VCaP (cell line): ENCODE results near the gene EHBP1.

Experiments
- H3K27ac ChIP-seq: fragments of 450-650 bp; 2 replicates; pipeline ENCODE4 v1.5.1; 2017
- TF ChIP-seq, protein P1 (sequence below): fragments of 450-650 bp; conservative IDR thresholded peaks from 2 replicates; pipeline ENCODE4 v1.5.1; 2017; ENCODE audit warnings: mild to moderate bottlenecking, moderate library complexity

Gene EHBP1

DNA sequence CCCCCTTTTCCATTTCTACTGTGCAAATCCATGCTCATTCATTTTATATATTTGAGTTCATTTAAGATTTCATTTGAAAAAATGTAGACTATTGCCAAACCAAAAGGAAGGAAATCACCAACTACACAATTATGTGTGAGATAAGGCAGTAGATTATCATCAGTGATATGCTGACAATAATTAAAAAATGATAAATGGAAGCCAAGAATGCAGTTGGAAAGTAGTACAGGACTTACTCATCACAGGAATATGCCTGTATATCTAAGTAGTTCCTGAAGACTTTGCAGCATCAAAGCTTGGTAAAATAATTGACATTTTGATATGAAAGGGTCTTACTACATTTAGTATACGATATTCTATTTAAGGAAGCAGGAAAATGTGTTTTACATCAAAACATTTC, 179.0 kb downstream of the EHBP1 start:
- no peak overlapping the region for H3K27ac ChIP-seq
- TF ChIP-seq, protein P1, sequence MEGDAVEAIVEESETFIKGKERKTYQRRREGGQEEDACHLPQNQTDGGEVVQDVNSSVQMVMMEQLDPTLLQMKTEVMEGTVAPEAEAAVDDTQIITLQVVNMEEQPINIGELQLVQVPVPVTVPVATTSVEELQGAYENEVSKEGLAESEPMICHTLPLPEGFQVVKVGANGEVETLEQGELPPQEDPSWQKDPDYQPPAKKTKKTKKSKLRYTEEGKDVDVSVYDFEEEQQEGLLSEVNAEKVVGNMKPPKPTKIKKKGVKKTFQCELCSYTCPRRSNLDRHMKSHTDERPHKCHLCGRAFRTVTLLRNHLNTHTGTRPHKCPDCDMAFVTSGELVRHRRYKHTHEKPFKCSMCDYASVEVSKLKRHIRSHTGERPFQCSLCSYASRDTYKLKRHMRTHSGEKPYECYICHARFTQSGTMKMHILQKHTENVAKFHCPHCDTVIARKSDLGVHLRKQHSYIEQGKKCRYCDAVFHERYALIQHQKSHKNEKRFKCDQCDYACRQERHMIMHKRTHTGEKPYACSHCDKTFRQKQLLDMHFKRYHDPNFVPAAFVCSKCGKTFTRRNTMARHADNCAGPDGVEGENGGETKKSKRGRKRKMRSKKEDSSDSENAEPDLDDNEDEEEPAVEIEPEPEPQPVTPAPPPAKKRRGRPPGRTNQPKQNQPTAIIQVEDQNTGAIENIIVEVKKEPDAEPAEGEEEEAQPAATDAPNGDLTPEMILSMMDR: no peak

DNA sequence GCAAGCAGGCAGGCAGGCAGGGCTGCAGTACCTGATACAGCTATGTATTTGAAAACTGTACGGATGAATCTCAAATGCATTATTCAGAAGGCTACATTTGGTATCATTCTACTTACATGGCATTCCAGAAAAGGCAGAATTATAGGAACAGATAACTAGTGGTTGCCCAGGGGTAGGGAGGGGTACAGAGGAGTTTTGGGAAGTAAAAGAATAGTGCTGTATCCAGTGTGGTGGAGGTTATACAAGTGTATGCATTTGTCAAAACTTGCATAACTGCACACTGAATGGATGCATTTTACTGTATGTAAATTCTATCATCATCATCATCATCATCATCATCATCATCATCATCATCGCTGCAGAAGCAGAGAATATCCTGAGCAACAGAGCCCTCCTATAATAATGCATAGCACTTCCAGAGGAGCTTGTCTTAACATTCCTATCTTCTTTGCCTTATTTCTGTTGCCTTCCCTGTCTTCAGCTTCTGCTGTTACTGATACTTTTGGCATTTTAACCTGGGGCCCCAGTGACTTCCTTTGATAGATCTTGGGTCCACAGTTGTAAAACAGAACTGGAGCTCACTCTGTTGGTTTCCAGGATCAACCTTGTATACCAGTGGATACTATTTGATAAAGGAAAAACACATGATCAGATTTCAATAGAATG, 189.6 kb downstream of the EHBP1 start:
- TF ChIP-seq, protein P1: no peak

DNA sequence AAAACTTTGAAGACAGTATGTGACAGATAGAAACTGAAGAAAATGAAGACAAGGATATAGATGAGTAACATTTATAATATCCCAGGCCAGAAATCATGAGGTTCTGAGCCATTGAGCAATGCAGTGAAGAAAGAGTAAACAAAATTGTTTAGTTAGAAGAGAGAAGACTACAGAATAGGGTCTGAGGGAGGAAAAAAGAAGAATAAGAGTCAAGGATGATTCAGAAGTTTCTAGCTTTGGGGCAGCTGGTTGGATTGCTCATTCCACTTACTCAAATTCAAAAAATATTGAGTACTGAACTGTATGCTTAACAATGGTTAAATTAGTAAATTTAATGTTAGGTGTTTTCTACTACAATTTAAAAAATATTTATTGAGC, 190.1 kb downstream of the EHBP1 start:
- TF ChIP-seq, protein P1: no peak
- no peak overlapping the region for H3K27ac ChIP-seq

More for the DNA sequence above, 189.6 kb downstream of the EHBP1 start:
- no peak overlapping the region for H3K27ac ChIP-seq

DNA sequence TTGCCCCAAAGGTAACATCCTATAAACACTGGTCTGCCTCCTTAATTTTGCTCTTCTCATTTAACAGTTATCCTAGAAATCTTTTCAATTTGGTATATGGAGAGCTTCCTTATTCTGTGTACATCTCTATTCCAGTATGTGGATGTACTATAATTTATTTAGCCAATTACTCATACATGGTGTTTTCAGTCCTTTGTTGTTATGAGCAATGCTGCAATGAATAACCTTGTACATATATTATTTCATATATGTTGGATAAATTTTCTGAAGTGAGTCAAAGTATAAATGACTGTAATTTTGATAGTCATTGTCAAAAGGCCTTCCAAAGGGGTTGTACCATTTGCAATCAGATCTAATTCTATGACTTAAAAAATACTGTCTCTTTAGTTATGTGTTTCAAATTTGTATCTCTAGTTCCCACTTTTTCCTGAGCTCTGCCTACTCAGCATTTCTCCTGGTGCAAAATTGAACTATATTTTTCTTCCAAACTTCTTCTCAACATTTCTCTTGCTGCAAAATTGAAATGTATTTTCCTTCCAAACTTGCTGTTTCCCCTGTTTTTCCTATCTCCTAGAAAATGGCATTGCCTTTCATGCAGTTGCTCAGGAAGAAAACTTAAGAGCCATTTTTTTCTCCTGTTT, 191.8 kb downstream of the EHBP1 start:
- no peak overlapping the region for H3K27ac ChIP-seq
- TF ChIP-seq, protein P1: no peak

DNA sequence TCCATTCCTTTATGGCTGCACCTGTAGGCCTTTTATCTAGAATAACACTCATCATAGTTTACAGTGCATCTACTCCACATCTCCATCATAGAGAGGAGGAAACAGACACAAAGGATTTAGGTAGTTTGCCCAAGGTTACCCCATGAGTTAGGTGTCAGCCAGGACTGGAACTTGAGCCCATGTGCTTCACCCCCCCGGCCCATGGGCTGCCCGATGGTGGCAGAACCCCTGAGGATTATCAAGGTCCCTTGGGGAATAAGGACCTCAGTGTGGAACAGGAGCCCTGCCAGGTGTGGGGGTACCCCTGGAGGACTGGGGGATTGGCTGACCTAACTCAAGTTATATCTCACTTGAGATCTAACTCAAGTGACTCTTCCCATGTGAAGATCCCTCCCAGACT, 198.8 kb downstream of the EHBP1 start:
- H3K27ac ChIP-seq: no peak overlapping the region
- TF ChIP-seq, protein P1: no peak

DNA sequence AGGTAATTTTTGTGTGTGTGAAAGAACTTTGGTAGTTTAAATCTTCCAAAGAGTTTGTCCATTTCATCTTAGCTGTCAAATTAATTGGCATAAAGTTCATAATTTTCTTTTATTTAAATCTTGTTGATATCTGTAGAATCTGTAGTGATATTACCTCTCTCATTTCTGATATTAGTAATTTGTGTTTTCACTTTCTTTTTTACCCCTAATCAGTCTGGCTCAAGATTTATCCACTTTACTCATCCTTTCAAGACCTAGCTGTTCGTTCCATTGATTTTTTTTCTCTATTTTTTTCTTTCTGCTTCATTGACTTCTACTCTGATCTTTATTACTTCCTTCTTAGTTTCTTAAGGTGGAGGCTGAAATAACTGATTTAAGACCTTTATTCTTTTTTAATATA, 202.6 kb downstream of the EHBP1 start:
- TF ChIP-seq, protein P1: no peak
- H3K27ac ChIP-seq: no peak overlapping the region

DNA sequence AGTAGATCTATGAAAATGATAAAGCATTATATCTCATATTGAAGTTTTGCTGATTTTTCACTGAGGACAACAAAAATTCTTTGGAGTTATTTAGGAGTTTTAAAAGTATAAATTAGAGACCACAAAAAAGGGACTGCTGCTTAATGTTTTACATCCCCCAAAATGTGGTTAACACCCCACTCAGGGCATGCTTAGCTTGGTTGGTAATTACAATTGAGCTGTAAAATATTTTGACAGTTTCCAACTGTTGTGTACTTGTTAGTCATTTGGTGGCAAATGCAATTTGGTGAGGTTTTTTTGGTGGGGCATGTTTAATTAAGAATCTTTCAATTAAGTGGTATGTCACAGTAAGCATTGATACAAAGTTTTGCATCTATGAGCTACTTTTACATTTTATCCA, 207.8 kb downstream of the EHBP1 start:
- TF ChIP-seq, protein P1: no peak
- no peak overlapping the region for H3K27ac ChIP-seq
